Skeletal muscle tissue (tissue), 4 donors: ENCODE results near the gene GUCA1A. TPM values are rescaled to one million over a fixed set of nuclear protein-coding genes. Genes with fewer than 3 reads are reported as not detected.

Source experiments
- H3K27ac ChIP-seq: one replicate; pipeline ENCODE4 v1.7.0; 2013; ENCODE audit warnings: mild to moderate bottlenecking, low read depth, low read length, inconsistent platforms
- H3K27me3 ChIP-seq, 3 donors: one replicate each; pipeline ENCODE4 v1.7.0; 2013; ENCODE audit warnings: low read length in 3 of 3; ENCODE audit not compliant: control insufficient read depth in 3 of 3, insufficient read depth in 3 of 3
- H3K36me3 ChIP-seq, 3 donors: one replicate each; pipeline ENCODE4 v1.7.0; 2013; ENCODE audit warnings: low read length in 3 of 3; ENCODE audit not compliant: control insufficient read depth in 3 of 3, insufficient read depth in 3 of 3
- H3K4me1 ChIP-seq, 3 donors: one replicate each; pipeline ENCODE4 v1.7.0; 2013; ENCODE audit warnings: low read length in 3 of 3, mild to moderate bottlenecking in 3 of 3; ENCODE audit not compliant: control insufficient read depth in 3 of 3, insufficient read depth in 3 of 3
- H3K4me3 ChIP-seq, 3 donors: one replicate each; pipeline ENCODE4 v1.7.0; 2013; ENCODE audit warnings: low read length in 3 of 3
- H3K9ac ChIP-seq, 3 donors: one replicate each; pipeline ENCODE4 v1.7.0; 2013; ENCODE audit warnings: low read length in 3 of 3, mild to moderate bottlenecking in 3 of 3, moderate library complexity in 2 of 3, low read depth in 1 of 3
- H3K9me3 ChIP-seq, 3 donors: one replicate each; pipeline ENCODE4 v1.7.0; 2013; ENCODE audit warnings: low read length in 3 of 3; ENCODE audit not compliant: control insufficient read depth in 3 of 3
- total RNA-seq: library from RNA; depleted of rRNA; stranded (reverse); fragments of >200 nt; gene quantifications from one replicate; pipeline ENCODE4 v1.2.3, GENCODE V29; 2014
- donor health status: Osteomylitis.

The GUCA1A gene
- total RNA-seq, 1 donor from 2014 or later, result not detected

- Histone ChIP-seq H3K36me3 (no peaks in the 10 kb centered on the region), H3K4me1 (peaks cover 0 to 2% (median 0%) of the 10 kb centered on the region in 3 donors), H3K27ac (no peak overlapping the region), H3K9ac (no peak overlapping the region), H3K4me3 (no peak overlapping the region), H3K27me3 (peaks cover 2 to 5% (median 4%) of the 10 kb centered on the region in 3 donors), H3K9me3 (no peaks in the 10 kb centered on the region)
Observed at GRCh38 chr6:42156638-42157037, 16.5 kb upstream of the GUCA1A start.

GRCh38 chr6:42158011-42158410 is 15.2 kb upstream of the GUCA1A start:
- peaks cover 2 to 10% (median 4%) of the 10 kb centered on the region in 3 donors for H3K27me3 ChIP-seq
- H3K4me1 ChIP-seq, result peaks cover 0 to 2% (median 0%) of the 10 kb centered on the region in 3 donors
- no peaks in the 10 kb centered on the region for H3K36me3 ChIP-seq
- no peak overlapping the region for H3K27ac ChIP-seq
- H3K9ac ChIP-seq, result no peak overlapping the region
- H3K9me3 ChIP-seq, result no peaks in the 10 kb centered on the region
- H3K4me3 ChIP-seq, result no peak overlapping the region

- H3K36me3 ChIP-seq, result no peaks in the 10 kb centered on the region
- H3K9ac ChIP-seq, result no peak overlapping the region
- H3K4me1 ChIP-seq, result peaks cover 0 to 2% (median 0%) of the 10 kb centered on the region in 3 donors
- no peak overlapping the region for H3K4me3 ChIP-seq
- no peak overlapping the region for H3K27ac ChIP-seq
- no peaks in the 10 kb centered on the region for H3K9me3 ChIP-seq
- H3K27me3 ChIP-seq, result peaks cover 2 to 15% (median 4%) of the 10 kb centered on the region in 3 donors
Observed at GRCh38 chr6:42158631-42159030, 14.5 kb upstream of the GUCA1A start.

- no peak overlapping the region for H3K9ac ChIP-seq
Observed at GRCh38 chr6:42159431-42160024, 13.6 kb upstream of the GUCA1A start.

GRCh38 chr6:42162384-42162783 is 10.8 kb upstream of the GUCA1A start:
- Histone ChIP-seq H3K9me3 (no peaks in the 10 kb centered on the region), H3K36me3 (no peaks in the 10 kb centered on the region), H3K9ac (no peak overlapping the region), H3K27ac (no peak overlapping the region), H3K4me3 (no peak overlapping the region), H3K27me3 (peaks cover 0 to 18% (median 2%) of the 10 kb centered on the region in 3 donors), H3K4me1 (peaks cover 0 to 2% (median 0%) of the 10 kb centered on the region in 3 donors)

More at GRCh38 chr6:42159431-42160024, 13.6 kb upstream of the GUCA1A start:
- H3K27me3 ChIP-seq, result peaks cover 2 to 18% (median 2%) of the 10 kb centered on the region in 3 donors
- no peaks in the 10 kb centered on the region for H3K36me3 ChIP-seq
- H3K9me3 ChIP-seq, result no peaks in the 10 kb centered on the region
- H3K4me1 ChIP-seq, result peaks cover 0 to 2% (median 0%) of the 10 kb centered on the region in 3 donors
- H3K4me3 ChIP-seq, result no peak overlapping the region
- H3K27ac ChIP-seq, result no peak overlapping the region

GRCh38 chr6:42162812-42163211 is 10.4 kb upstream of the GUCA1A start:
- H3K9me3 ChIP-seq, result no peaks in the 10 kb centered on the region
- peaks cover 0 to 18% (median 2%) of the 10 kb centered on the region in 3 donors for H3K27me3 ChIP-seq
- H3K4me1 ChIP-seq, result peaks cover 0 to 2% (median 0%) of the 10 kb centered on the region in 3 donors
- H3K4me3 ChIP-seq, result no peak overlapping the region
- H3K27ac ChIP-seq, result no peak overlapping the region
- no peaks in the 10 kb centered on the region for H3K36me3 ChIP-seq
- H3K9ac ChIP-seq, result no peak overlapping the region

GRCh38 chr6:42163981-42164380 is 9.2 kb upstream of the GUCA1A start:
- Histone ChIP-seq H3K9me3 (no peaks in the 10 kb centered on the region), H3K4me1 (peaks cover 0 to 2% (median 0%) of the 10 kb centered on the region in 3 donors), H3K27ac (no peak overlapping the region), H3K36me3 (no peaks in the 10 kb centered on the region), H3K4me3 (no peak overlapping the region), H3K27me3 (peaks cover 0 to 18% (median 2%) of the 10 kb centered on the region in 3 donors), H3K9ac (no peak overlapping the region)

GRCh38 chr6:42165016-42165415 is 8.1 kb upstream of the GUCA1A start:
- Histone ChIP-seq H3K9me3 (no peaks in the 10 kb centered on the region), H3K4me3 (no peak overlapping the region), H3K27me3 (peaks cover 0 to 18% (median 2%) of the 10 kb centered on the region in 3 donors), H3K27ac (no peak overlapping the region), H3K9ac (no peak overlapping the region), H3K4me1 (no peaks in the 10 kb centered on the region), H3K36me3 (no peaks in the 10 kb centered on the region)

GRCh38 chr6:42166444-42167141 is 6.6 kb upstream of the GUCA1A start:
- Histone ChIP-seq H3K27me3 (peaks cover 0 to 13% (median 0%) of the 10 kb centered on the region in 3 donors), H3K36me3 (no peaks in the 10 kb centered on the region), H3K27ac (no peak overlapping the region), H3K4me1 (no peaks in the 10 kb centered on the region), H3K9ac (no peak overlapping the region), H3K9me3 (no peaks in the 10 kb centered on the region), H3K4me3 (no peak overlapping the region)

- no peak overlapping the region for H3K4me3 ChIP-seq
- H3K9ac ChIP-seq, result no peak overlapping the region
- no peaks in the 10 kb centered on the region for H3K9me3 ChIP-seq
- no peak overlapping the region for H3K27ac ChIP-seq
- peaks cover 0 to 3% (median 0%) of the 10 kb centered on the region in 3 donors for H3K27me3 ChIP-seq
- H3K36me3 ChIP-seq, result no peaks in the 10 kb centered on the region
- H3K4me1 ChIP-seq, result no peaks in the 10 kb centered on the region
Observed at GRCh38 chr6:42168650-42169049, 4.5 kb upstream of the GUCA1A start.
